Thoracic aorta (tissue), 2 donors: ENCODE results near the gene CDSN. TPM values are rescaled to one million over a fixed set of nuclear protein-coding genes. Genes with fewer than 3 reads are reported as not detected.

Experiments used
- ATAC-seq: fragments of 150-250 bp; one replicate; pipeline ENCODE4 v1.8.0; 2017; ENCODE audit warnings: low read depth; ENCODE audit not compliant: insufficient number of reproducible peaks, low FRiP score
- DNase-seq: peaks from one replicate; pipeline ENCODE4 v3.0.0-alpha.2; 2020; ENCODE audit warnings: low spot score
- H3K27ac ChIP-seq, 2 donors: fragments of 200-600 bp; sonication (generic); 1 replicate in 1 of 2; 2 replicates in 1 of 2; pipeline ENCODE4 v1.5.1; 2016; ENCODE audit warnings: mild to moderate bottlenecking in 2 of 2, moderate library complexity in 2 of 2
- H3K27me3 ChIP-seq: fragments of 200-600 bp; sonication (generic); replicated peaks from 2 replicates; pipeline ENCODE4 v1.6.0; 2016; ENCODE audit warnings: mild to moderate bottlenecking; ENCODE audit not compliant: insufficient read depth
- H3K36me3 ChIP-seq: fragments of 200-600 bp; sonication (generic); one replicate; pipeline ENCODE4 v1.5.1; 2016
- H3K4me1 ChIP-seq, 2 donors: fragments of 200-600 bp; sonication (generic); 1 replicate in 1 of 2; 2 replicates in 1 of 2; pipeline versions ENCODE4 v1.5.1 to v1.6.0; 2016; ENCODE audit warnings: low read depth in 2 of 2, mild to moderate bottlenecking in 1 of 2; ENCODE audit not compliant: control insufficient read depth in 1 of 2
- H3K4me3 ChIP-seq: fragments of 200-600 bp; sonication (generic); 2 replicates; pipeline ENCODE4 v1.5.1; 2016; ENCODE audit warnings: mild to moderate bottlenecking
- H3K9me3 ChIP-seq: fragments of 200-600 bp; sonication (generic); 2 replicates; pipeline ENCODE4 v1.5.1; 2016
- CTCF ChIP-seq: fragments of 200-600 bp; sonication (generic); IDR thresholded peaks from one replicate; pipeline ENCODE4 v1.5.1; 2019; ENCODE audit warnings: antibody characterized with exemption
- total RNA-seq, 2 donors: library from RNA; depleted of rRNA; stranded (reverse); fragments of >200 nt; gene quantifications; one replicate each; pipeline versions ENCODE4 v1.1.0 to v1.2.3, GENCODE V29; 2016

CDSN gene
- total RNA-seq, 2 donors from 2014 or later, result 0.28 to 1.6 TPM

GRCh38 chr6:31090973-31091364, 29.3 kb downstream of the CDSN start:
- no peak for ATAC-seq
- Histone ChIP-seq H3K9me3 (no peaks in the 10 kb centered on the region), H3K4me1 (peaks cover 0 to 6% of the 10 kb centered on the region in 2 donors), H3K27ac (no peak overlapping the region), H3K36me3 (no peaks in the 10 kb centered on the region), H3K27me3 (no peaks in the 10 kb centered on the region), H3K4me3 (no peak overlapping the region)
- no peak for TF ChIP-seq CTCF
- DNase-seq, result no peak

- H3K9me3 ChIP-seq, result no peaks in the 10 kb centered on the region
- H3K36me3 ChIP-seq, result no peaks in the 10 kb centered on the region
- H3K27me3 ChIP-seq, result no peaks in the 10 kb centered on the region
- no peak overlapping the region for H3K4me3 ChIP-seq
- DNase-seq (no peak), ATAC-seq (no peak)
- peaks cover 0 to 6% of the 10 kb centered on the region in 2 donors for H3K4me1 ChIP-seq
- no peak overlapping the region for H3K27ac ChIP-seq
- no peak for TF ChIP-seq CTCF
Measured at GRCh38 chr6:31090275-31090972, 29.8 kb downstream of the CDSN start.

- H3K4me3 ChIP-seq, result no peak overlapping the region
- H3K36me3 ChIP-seq, result no peaks in the 10 kb centered on the region
- ATAC-seq (peak; percentile 86), DNase-seq (peak; percentile 62)
- peaks cover 0 to 6% of the 10 kb centered on the region in 2 donors for H3K4me1 ChIP-seq
- no peaks in the 10 kb centered on the region for H3K27me3 ChIP-seq
- H3K9me3 ChIP-seq, result no peaks in the 10 kb centered on the region
- TF ChIP-seq CTCF, result peak; percentile 81
- H3K27ac ChIP-seq, result no peak overlapping the region
Measured at GRCh38 chr6:31087494-31088089, 32.7 kb downstream of the CDSN start.

- Histone ChIP-seq H3K27ac (no peak overlapping the region), H3K27me3 (no peaks in the 10 kb centered on the region), H3K9me3 (no peaks in the 10 kb centered on the region), H3K36me3 (no peaks in the 10 kb centered on the region), H3K4me3 (no peak overlapping the region), H3K4me1 (peaks cover 0 to 6% of the 10 kb centered on the region in 2 donors)
- no peak for TF ChIP-seq CTCF
- ATAC-seq, result no peak
- DNase-seq, result no peak
Measured at GRCh38 chr6:31086788-31087440, 33.3 kb downstream of the CDSN start.

GRCh38 chr6:31083742-31084354, 36.4 kb downstream of the CDSN start:
- no peak overlapping the region for H3K4me3 ChIP-seq
- DNase-seq (no peak), ATAC-seq (no peak)
- peaks cover 0 to 6% of the 10 kb centered on the region in 2 donors for H3K4me1 ChIP-seq
- no peaks in the 10 kb centered on the region for H3K27me3 ChIP-seq
- H3K36me3 ChIP-seq, result no peaks in the 10 kb centered on the region
- no peak for TF ChIP-seq CTCF
- H3K9me3 ChIP-seq, result no peaks in the 10 kb centered on the region
- no peak overlapping the region for H3K27ac ChIP-seq
